VCaP (cell line): ENCODE measurements around the gene FBXO21.
"Not testable (repeated sequence)": the region's sequence is repeated elsewhere in the genome, so short reads cannot be mapped to it uniquely, and the experiment has no call there.

ENCODE experiments used
- H3K27ac ChIP-seq: fragments of 450-650 bp; 2 replicates; pipeline ENCODE4 v1.5.1; 2017
- CTCF ChIP-seq: fragments of 450-650 bp; conservative IDR thresholded peaks from 2 replicates; pipeline ENCODE4 v1.5.1; 2017; ENCODE audit warnings: mild to moderate bottlenecking, moderate library complexity

FBXO21 gene

GRCh38 chr12:117118838-117119591 lies 71.3 kb downstream of the FBXO21 start:
- TF ChIP-seq CTCF = no peak
- H3K27ac ChIP-seq = no peak overlapping the region

- no peak for TF ChIP-seq CTCF
- H3K27ac ChIP-seq = no peak overlapping the region
Observed at GRCh38 chr12:117114784-117115183, 75.5 kb downstream of the FBXO21 start.

GRCh38 chr12:117113231-117113630 lies 77.0 kb downstream of the FBXO21 start:
- no peak for TF ChIP-seq CTCF
- H3K27ac ChIP-seq = no peak overlapping the region

GRCh38 chr12:117111821-117112595 lies 78.3 kb downstream of the FBXO21 start:
- TF ChIP-seq CTCF = no peak
- H3K27ac ChIP-seq = no peak overlapping the region

GRCh38 chr12:117111386-117111785 lies 78.9 kb downstream of the FBXO21 start:
- TF ChIP-seq CTCF = no peak
- H3K27ac ChIP-seq = no peak overlapping the region

GRCh38 chr12:117109943-117110635 lies 80.2 kb downstream of the FBXO21 start:
- H3K27ac ChIP-seq = no peak overlapping the region
- no peak for TF ChIP-seq CTCF

GRCh38 chr12:117105902-117106301 lies 84.4 kb downstream of the FBXO21 start:
- TF ChIP-seq CTCF = no peak
- no peak overlapping the region for H3K27ac ChIP-seq

GRCh38 chr12:117104003-117104402 lies 86.3 kb downstream of the FBXO21 start:
- H3K27ac ChIP-seq = not testable (repeated sequence)
